NT2/D1 (cell line): Measurements from ENCODE around the gene HOXA11.

Source experiments
- DNase-seq: peaks from one replicate; pipeline ENCODE4 v3.0.0-alpha.2; 2011; ENCODE audit warnings: low read depth, low spot score
- H3K27me3 ChIP-seq: 2 replicates; pipeline ENCODE4 v1.6.0; 2011; ENCODE audit warnings: mild to moderate bottlenecking; ENCODE audit not compliant: insufficient read length, insufficient read depth
- H3K36me3 ChIP-seq: 2 replicates; pipeline ENCODE4 v1.6.1; 2011; ENCODE audit warnings: mild to moderate bottlenecking, low read length, mixed read lengths; ENCODE audit not compliant: insufficient read depth, insufficient read length
- H3K4me1 ChIP-seq: 2 replicates; pipeline ENCODE4 v1.5.1; 2011; ENCODE audit not compliant: insufficient read depth, insufficient read length
- H3K4me3 ChIP-seq: 2 replicates; pipeline ENCODE4 v1.5.1; 2011; ENCODE audit warnings: low read depth; ENCODE audit not compliant: insufficient read length
- H3K9ac ChIP-seq: 2 replicates; pipeline ENCODE4 v1.6.0; 2011; ENCODE audit warnings: low read depth; ENCODE audit not compliant: insufficient read length
- H3K9me3 ChIP-seq: 2 replicates; pipeline ENCODE4 v1.5.1; 2011; ENCODE audit warnings: mild to moderate bottlenecking, low read length; ENCODE audit not compliant: insufficient read depth
- SUZ12 ChIP-seq: IDR thresholded peaks from 2 replicates; pipeline ENCODE4 v1.6.1; 2011; ENCODE audit not compliant: insufficient read length, insufficient read depth; ENCODE audit errors: extremely low read depth
- YY1 ChIP-seq: IDR thresholded peaks from 2 replicates; pipeline ENCODE4 v1.6.1; 2011; ENCODE audit not compliant: insufficient read length, insufficient read depth
- ZNF274 ChIP-seq: IDR thresholded peaks from 2 replicates; pipeline ENCODE4 v1.6.1; 2011; ENCODE audit warnings: mild to moderate bottlenecking, low read depth, low read length

Gene HOXA11

DNA sequence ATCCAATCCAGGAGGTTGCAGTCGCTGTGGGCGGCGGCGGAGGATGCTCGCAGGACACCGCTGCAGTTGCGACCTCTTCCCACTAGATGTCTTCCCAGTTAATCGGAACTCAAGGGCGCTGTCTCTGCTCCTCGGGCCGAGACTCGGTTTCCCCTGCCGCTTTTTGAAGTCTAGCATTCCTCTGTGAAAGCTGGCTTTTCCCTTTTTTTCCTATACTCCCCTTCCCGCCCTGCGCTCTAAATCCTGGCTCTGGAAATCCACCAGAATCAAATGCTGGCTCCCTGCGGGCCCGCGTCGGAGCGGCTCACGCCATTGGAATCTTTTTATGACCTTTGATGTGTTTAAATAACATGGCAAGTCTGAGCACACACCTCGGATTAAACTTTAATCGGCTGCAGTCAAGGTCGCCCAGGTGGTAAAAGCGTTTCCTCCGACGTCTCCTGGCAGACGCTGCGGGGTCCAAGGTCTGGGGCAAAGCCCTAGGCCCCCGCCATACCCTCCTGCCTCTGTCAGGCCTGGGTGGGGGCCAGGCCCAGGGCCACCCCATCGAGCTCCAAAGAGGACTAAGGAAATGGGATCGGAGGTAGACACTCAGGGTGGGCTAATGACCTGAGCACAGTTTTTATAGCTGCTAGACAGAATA is 25.5 kb upstream of the HOXA11 start:
- no peaks in the 10 kb centered on the region for H3K36me3 ChIP-seq
- no peak for DNase-seq
- no peaks in the 10 kb centered on the region for H3K9me3 ChIP-seq
- no peak for TF ChIP-seq ZNF274
- TF ChIP-seq SUZ12, result peak; percentile 8
- H3K9ac ChIP-seq, result no peak overlapping the region
- H3K4me3 ChIP-seq, result no peak overlapping the region
- peaks cover 77% of the 10 kb centered on the region for H3K27me3 ChIP-seq
- peaks cover 10% of the 10 kb centered on the region for H3K4me1 ChIP-seq

DNA sequence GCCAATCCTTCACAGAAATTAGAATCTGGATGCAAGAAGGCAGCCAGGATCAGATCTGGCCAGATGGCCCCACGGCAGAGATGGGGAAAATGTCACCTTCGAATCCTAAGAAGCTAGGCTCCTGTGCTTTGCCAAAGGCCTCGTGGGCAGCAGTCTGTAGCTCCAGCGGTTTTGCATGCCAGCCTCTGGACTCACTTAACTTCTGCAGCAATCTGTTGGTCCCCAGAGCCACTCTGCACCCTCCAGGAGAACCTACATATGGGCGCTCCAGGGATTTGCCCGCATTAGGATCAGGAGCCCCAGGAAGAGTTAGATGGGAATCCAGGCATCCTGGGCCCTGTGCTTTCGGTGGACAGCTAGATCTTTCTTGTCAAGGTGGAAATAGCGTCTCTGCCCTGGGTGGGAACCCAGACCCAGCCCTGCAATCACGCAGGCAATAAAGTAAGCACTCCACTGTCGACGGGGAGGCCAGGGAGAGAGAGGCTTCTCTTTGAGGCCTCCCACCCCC is 25.0 kb upstream of the HOXA11 start:
- no peak overlapping the region for H3K4me3 ChIP-seq
- no peak for DNase-seq
- TF ChIP-seq YY1, result no peak
- peak; percentile 24 for TF ChIP-seq SUZ12

DNA sequence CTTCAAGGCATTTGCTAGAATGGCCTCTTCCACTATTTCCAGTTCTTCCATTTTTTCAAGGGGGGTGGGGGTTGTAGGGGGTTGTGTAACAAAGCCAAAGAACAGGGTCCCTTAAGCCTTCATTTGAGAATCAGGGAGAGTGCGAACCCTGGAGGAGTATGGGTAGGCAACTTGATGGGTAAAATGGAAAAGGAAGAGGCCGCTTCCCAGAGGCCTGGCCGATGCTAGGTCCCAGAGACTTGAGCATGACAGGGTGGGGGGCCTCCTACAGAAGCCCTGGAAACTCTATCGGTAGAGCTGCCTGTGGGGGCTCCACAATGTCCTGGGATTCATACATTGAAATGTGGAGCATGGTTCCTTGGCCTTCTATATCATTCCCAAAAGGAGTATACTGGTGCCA is 24.0 kb upstream of the HOXA11 start:
- Histone ChIP-seq H3K4me3 (no peak overlapping the region), H3K27me3 (peaks cover 90% of the 10 kb centered on the region), H3K9ac (no peak overlapping the region), H3K36me3 (no peaks in the 10 kb centered on the region), H3K4me1 (peaks cover 13% of the 10 kb centered on the region), H3K9me3 (no peaks in the 10 kb centered on the region)
- TF ChIP-seq YY1 (no peak), SUZ12 (no peak), ZNF274 (no peak)
- no peak for DNase-seq

More for the DNA sequence above, 25.0 kb upstream of the HOXA11 start:
- peaks cover 13% of the 10 kb centered on the region for H3K4me1 ChIP-seq
- H3K9me3 ChIP-seq, result no peaks in the 10 kb centered on the region
- peaks cover 80% of the 10 kb centered on the region for H3K27me3 ChIP-seq
- H3K36me3 ChIP-seq, result no peaks in the 10 kb centered on the region
- H3K9ac ChIP-seq, result no peak overlapping the region

- H3K9ac ChIP-seq, result no peak overlapping the region
- no peaks in the 10 kb centered on the region for H3K36me3 ChIP-seq
- H3K4me3 ChIP-seq, result no peak overlapping the region
- peaks cover 7% of the 10 kb centered on the region for H3K4me1 ChIP-seq
- no peak for DNase-seq
- H3K27me3 ChIP-seq, result peaks cover 99% of the 10 kb centered on the region
- TF ChIP-seq SUZ12, result no peak
- no peak for TF ChIP-seq YY1
- TF ChIP-seq ZNF274, result no peak
- H3K9me3 ChIP-seq, result no peaks in the 10 kb centered on the region
These were observed 22.4 kb upstream of the HOXA11 start for GRCh38 chr7:27207348-27207985.

DNA sequence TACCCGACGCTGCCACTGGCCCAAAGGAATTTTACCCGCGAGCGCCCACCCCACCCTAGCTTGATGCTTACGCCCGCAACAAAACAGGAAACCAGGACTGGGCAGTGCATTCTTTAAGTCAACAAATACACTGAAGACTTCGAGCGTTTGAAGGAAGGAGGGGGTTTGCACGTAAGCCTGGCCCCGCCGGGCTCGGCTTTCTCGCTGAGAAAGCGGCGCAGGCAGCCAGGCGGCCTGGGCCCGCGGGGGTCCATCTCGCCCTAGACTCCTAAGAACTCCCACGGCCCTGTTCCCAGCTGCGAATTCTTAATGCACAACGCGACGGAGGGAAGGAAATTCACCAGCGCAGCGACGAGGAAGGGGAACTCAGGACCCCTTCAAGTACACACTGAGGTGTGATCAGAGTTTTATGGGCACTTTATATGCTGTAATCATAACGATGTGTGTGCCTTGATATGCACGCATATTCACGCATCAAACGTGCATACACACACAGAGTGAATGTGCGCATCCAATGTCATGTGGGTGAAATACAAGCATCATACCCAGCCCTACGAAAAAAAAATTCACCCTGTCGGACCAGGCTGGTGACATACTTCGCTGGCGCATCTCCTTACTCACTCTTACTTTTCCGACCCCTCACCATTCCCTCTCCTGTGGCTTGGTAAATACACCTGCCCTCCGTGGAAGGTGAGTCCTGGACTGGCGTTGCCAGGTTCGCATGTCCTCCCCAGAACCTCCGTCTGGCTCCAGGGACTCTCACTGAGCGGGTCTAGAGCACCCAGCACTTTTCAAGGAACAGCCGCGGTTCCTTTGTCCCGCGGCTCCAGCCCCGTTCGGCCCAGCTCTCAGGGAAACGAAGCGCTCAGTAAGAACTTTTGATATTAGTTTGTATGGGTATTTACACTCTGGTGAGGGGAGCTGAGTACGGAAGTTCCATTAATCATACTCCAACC is 20.6 kb upstream of the HOXA11 start:
- Histone ChIP-seq H3K4me1 (peaks cover 10% of the 10 kb centered on the region), H3K4me3 (peak overlapping the region; percentile 10), H3K27me3 (peaks cover 100% of the 10 kb centered on the region), H3K9me3 (no peaks in the 10 kb centered on the region), H3K9ac (no peak overlapping the region), H3K36me3 (no peaks in the 10 kb centered on the region)
- DNase-seq, result no peak
- peak; percentile 70 for TF ChIP-seq SUZ12
- TF ChIP-seq YY1, result no peak

- Histone ChIP-seq H3K36me3 (no peaks in the 10 kb centered on the region), H3K4me1 (peaks cover 10% of the 10 kb centered on the region), H3K9ac (no peak overlapping the region), H3K4me3 (peak overlapping the region; percentile 10), H3K27me3 (peaks cover 99% of the 10 kb centered on the region), H3K9me3 (no peaks in the 10 kb centered on the region)
- no peak for DNase-seq
- peak; percentile 72 for TF ChIP-seq SUZ12
- TF ChIP-seq ZNF274, result no peak
These were observed 19.9 kb upstream of the HOXA11 start for GRCh38 chr7:27204851-27205322.

DNA sequence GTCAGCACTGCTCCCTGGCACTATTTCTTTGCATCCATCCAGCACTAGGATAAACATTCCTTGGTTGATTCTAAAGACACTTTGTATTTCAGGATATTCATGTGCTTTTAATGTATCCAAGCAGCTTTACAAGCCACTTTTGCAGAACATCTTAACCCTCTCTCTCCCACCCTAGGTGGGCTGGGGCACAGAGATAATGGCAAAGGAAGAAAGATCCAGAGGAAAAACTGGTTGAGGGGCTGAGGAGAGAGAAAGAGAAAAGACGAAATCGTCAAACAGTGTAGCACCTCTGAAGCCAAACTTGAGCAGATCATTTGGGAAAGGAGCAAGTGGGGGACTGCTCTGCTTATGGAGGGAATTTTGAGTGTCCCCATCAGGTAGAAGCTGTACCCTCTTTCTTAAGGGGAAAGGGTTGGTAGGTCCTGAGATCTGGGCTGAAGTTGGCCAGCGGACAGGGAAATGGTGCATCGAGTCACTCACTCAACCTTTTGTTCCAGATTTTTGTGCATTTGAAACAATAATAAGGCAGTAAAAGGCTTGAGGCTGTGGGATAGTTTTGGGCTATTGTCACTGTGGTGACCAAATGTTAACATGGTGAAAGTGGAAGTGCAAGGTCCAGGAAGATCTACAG is 19.0 kb upstream of the HOXA11 start:
- TF ChIP-seq SUZ12 (no peak), YY1 (no peak), ZNF274 (no peak)

More for the DNA sequence above, 19.0 kb upstream of the HOXA11 start:
- Histone ChIP-seq H3K4me3 (no peak overlapping the region), H3K27me3 (peaks cover 96% of the 10 kb centered on the region), H3K9ac (no peak overlapping the region), H3K4me1 (peaks cover 11% of the 10 kb centered on the region), H3K36me3 (no peaks in the 10 kb centered on the region), H3K9me3 (no peaks in the 10 kb centered on the region)
- DNase-seq, result no peak
